Measurements from ENCODE around the gene EBP.
"Not testable (repeated sequence)": the region's sequence is repeated elsewhere in the genome, so short reads cannot be mapped to it uniquely, and the experiment has no call there.

Gene EBP

DNA sequence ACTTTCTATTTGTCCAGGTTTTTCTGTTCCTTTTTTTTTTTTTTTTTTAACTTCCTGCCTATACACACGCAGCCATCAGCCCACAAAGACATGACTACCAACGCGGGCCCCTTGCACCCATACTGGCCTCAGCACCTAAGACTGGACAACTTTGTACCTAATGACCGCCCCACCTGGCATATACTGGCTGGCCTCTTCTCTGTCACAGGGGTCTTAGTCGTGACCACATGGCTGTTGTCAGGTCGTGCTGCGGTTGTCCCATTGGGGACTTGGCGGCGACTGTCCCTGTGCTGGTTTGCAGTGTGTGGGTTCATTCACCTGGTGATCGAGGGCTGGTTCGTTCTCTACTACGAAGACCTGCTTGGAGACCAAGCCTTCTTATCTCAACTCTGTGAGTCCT lies 2.1 kb downstream of the EBP start:
- TF ChIP-seq, protein P1, sequence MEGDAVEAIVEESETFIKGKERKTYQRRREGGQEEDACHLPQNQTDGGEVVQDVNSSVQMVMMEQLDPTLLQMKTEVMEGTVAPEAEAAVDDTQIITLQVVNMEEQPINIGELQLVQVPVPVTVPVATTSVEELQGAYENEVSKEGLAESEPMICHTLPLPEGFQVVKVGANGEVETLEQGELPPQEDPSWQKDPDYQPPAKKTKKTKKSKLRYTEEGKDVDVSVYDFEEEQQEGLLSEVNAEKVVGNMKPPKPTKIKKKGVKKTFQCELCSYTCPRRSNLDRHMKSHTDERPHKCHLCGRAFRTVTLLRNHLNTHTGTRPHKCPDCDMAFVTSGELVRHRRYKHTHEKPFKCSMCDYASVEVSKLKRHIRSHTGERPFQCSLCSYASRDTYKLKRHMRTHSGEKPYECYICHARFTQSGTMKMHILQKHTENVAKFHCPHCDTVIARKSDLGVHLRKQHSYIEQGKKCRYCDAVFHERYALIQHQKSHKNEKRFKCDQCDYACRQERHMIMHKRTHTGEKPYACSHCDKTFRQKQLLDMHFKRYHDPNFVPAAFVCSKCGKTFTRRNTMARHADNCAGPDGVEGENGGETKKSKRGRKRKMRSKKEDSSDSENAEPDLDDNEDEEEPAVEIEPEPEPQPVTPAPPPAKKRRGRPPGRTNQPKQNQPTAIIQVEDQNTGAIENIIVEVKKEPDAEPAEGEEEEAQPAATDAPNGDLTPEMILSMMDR (IDR thresholded peaks at IDR 0.05; ENCODE audit: extremely low read depth, missing control alignments) = no peak
- DNase-seq (ENCODE audit: low spot score) = no peak

- DNase-seq (ENCODE audit: low spot score) = not testable (repeated sequence)
Observed at GRCh38 chrX:48525853-48526252, 4.2 kb downstream of the EBP start.

GRCh38 chrX:48530736-48531135 lies 9.1 kb downstream of the EBP start:
- TF ChIP-seq, protein P1 (IDR thresholded peaks at IDR 0.05; ENCODE audit: extremely low read depth, missing control alignments) = no peak
- no peak for DNase-seq (ENCODE audit: low spot score)

- TF ChIP-seq, protein P1 (IDR thresholded peaks at IDR 0.05; ENCODE audit: extremely low read depth, missing control alignments) = no peak
- DNase-seq (ENCODE audit: low spot score) = no peak
Observed at GRCh38 chrX:48531358-48531959, 9.9 kb downstream of the EBP start.

- TF ChIP-seq, protein P1 (IDR thresholded peaks at IDR 0.05; ENCODE audit: extremely low read depth, missing control alignments) = no peak
- no peak for DNase-seq (ENCODE audit: low spot score)
Observed at GRCh38 chrX:48532161-48532560, 10.6 kb downstream of the EBP start.

DNA sequence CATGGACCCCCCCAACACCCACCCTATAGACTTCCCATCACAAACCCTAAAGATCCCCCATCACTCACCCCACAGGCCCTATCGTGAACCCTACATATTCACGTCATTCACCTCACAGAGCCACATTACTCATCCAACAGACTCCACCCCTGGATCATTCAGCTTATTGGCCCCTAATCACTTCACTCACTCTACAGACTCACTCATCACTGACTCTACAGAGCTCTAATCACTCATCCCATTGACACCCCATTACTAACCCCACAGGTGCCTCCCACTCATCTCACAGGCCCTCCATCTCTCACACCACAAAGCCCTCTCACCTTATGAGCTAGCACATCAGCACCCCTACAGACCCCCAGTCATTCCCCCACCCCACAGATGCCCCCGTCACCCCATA lies 11.6 kb downstream of the EBP start:
- TF ChIP-seq, protein P1 (IDR thresholded peaks at IDR 0.05; ENCODE audit: extremely low read depth, missing control alignments) = no peak
- DNase-seq (ENCODE audit: low spot score) = no peak

DNA sequence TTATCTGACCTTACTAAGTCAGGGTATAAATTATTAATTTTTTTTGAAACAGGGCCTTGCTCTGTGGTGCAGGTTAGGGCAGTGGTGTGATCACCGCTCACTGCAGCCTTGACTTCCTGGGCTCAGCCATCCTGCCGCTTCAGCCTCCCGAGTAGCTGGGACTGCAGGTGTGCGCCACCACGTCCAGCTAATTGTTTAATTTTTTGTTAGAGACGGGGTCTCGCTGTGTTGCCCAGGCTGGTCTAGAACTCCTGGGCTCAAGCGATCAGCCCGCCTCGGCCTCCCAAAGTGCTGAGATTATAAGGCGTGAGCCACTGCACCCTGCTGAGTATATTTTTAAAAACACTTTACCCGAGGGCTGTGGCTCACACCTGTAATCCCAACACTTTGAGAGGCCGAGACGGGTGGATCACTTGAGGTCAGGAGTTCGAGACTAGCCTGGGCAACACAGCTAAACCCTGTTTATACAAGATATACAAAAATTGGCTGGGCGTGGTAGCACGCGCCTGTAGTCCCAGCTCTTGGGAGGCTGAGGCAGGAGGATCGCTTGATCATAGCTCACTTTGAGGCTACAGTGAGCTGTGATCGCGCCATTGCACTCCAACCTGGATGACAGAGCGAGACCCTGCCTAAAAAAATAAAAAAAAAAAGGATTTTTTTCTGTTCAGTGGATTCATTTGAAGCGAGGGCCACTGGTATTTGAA lies 17.2 kb downstream of the EBP start:
- DNase-seq (ENCODE audit: low spot score) = no peak
- TF ChIP-seq, protein P1 (IDR thresholded peaks at IDR 0.05; ENCODE audit: extremely low read depth, missing control alignments) = no peak
